ENCODE measurements around the gene CDHR3. TPM values are rescaled to one million over a fixed set of nuclear protein-coding genes. Genes with fewer than 3 reads are reported as not detected.

The CDHR3 gene
- total and polyA plus RNA-seq, 9 of the 15 experiments (the other 6 are each of a cell fraction or from before 2014, with no cell fraction given): 0.03 to 0.66 (median 0.24) TPM; not detected in 1

GRCh38 chr7:106023369-106024322 lies 60.6 kb downstream of the CDHR3 start (continued):
- TF ChIP-seq MLLT1 (IDR thresholded peaks at IDR 0.05) (no peak), BDP1 (IDR thresholded peaks at IDR 0.05; ENCODE audit: insufficient read depth, insufficient read length) (no peak), ATF3 (IDR thresholded peaks at IDR 0.05) (peak; percentile 68), ATF3 (CRISPR knock-in tag; conservative IDR thresholded peaks at IDR 0.05) (no peak), PTTG1 (tag; IDR thresholded peaks at IDR 0.05; ENCODE audit: low read depth) (no peak), ZFP91 (CRISPR knock-in tag; IDR thresholded peaks at IDR 0.05) (no peak), MYBL2 (IDR thresholded peaks at IDR 0.05; ENCODE audit: low read depth) (no peak), MYBL2 (CRISPR knock-in tag; IDR thresholded peaks at IDR 0.05; ENCODE audit: borderline replicate concordance) (no peak), CREM (IDR thresholded peaks at IDR 0.05; ENCODE audit: low read depth) (no peak), SPI1 (IDR thresholded peaks at IDR 0.05; ENCODE audit: borderline replicate concordance, low read depth, low read length) (0 out of 2 replicates have a peak, but pooled peaks have one; percentile 48), SETDB1 (IDR thresholded peaks at IDR 0.05; ENCODE audit: low read length) (no peak), HDAC1 (IDR thresholded peaks at IDR 0.05) (0 out of 4 replicates have a peak, but pooled peaks of 1 of the 2 experiments have one; percentile 9), C11orf30 (IDR thresholded peaks at IDR 0.05; ENCODE audit: low read depth) (peak; percentile 91), RCOR1 (IDR thresholded peaks at IDR 0.05; ENCODE audit: borderline replicate concordance in 1 of 2, low read depth in 2 of 2, low read length in 2 of 2) (peak in 1 of 2 experiments; percentile 43; a peak in 1 of 4 replicates), PHF21A (IDR thresholded peaks at IDR 0.05; ENCODE audit: borderline replicate concordance, low read depth) (no peak), HDAC2 (IDR thresholded peaks at IDR 0.05) (peak; percentile 63; the same call in 1 of the 2 replicates), CCNT2 (IDR thresholded peaks at IDR 0.05; ENCODE audit: borderline replicate concordance, extremely low read depth, insufficient read length, low read depth, low read length) (peak; percentile 25), POLR2AphosphoS5 (IDR thresholded peaks at IDR 0.05; ENCODE audit: control insufficient read depth, insufficient read depth, low read depth, low read length) (peak; percentile 42; the same call in 1 of the 2 replicates), PREB (CRISPR knock-in tag; IDR thresholded peaks at IDR 0.05) (0 out of 2 replicates have a peak, but pooled peaks have one; percentile 46), TEAD4 (IDR thresholded peaks at IDR 0.05; ENCODE audit: low read length) (peak; percentile 23; the same call in 1 of the 2 replicates), TEAD4 (CRISPR knock-in tag; IDR thresholded peaks at IDR 0.05; ENCODE audit: borderline replicate concordance) (no peak)

Data from K562 (cell line).